SU-DHL-6 (cell line): ENCODE measurements around the gene FLT3LG.
"Not testable (repeated sequence)": the region's sequence is repeated elsewhere in the genome, so short reads cannot be mapped to it uniquely, and the experiment has no call there.

ENCODE experiments used
- EZH2phosphoT487 ChIP-seq: fragments of 200-600 bp; sonication (generic), shearing (Covaris generic); conservative IDR thresholded peaks from 2 replicates; pipeline ENCODE4 v1.6.1; 2018; ENCODE audit warnings: mild to moderate bottlenecking, antibody characterized with exemption, low read length, moderate library complexity, mixed read lengths
- TF ChIP-seq, protein P1 (sequence below): fragments of 200-600 bp; sonication (generic); IDR thresholded peaks from one replicate; pipeline ENCODE4 v1.5.1; 2017; ENCODE audit warnings: antibody characterized with exemption, mild to moderate bottlenecking, low read length, moderate library complexity; ENCODE audit not compliant: insufficient read depth, poor library complexity, severe bottlenecking

- TF ChIP-seq, protein P1, sequence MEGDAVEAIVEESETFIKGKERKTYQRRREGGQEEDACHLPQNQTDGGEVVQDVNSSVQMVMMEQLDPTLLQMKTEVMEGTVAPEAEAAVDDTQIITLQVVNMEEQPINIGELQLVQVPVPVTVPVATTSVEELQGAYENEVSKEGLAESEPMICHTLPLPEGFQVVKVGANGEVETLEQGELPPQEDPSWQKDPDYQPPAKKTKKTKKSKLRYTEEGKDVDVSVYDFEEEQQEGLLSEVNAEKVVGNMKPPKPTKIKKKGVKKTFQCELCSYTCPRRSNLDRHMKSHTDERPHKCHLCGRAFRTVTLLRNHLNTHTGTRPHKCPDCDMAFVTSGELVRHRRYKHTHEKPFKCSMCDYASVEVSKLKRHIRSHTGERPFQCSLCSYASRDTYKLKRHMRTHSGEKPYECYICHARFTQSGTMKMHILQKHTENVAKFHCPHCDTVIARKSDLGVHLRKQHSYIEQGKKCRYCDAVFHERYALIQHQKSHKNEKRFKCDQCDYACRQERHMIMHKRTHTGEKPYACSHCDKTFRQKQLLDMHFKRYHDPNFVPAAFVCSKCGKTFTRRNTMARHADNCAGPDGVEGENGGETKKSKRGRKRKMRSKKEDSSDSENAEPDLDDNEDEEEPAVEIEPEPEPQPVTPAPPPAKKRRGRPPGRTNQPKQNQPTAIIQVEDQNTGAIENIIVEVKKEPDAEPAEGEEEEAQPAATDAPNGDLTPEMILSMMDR = not testable (repeated sequence)
- not testable (repeated sequence) for TF ChIP-seq EZH2phosphoT487
Observed at GRCh38 chr19:49444100-49444700, 29.8 kb upstream of the FLT3LG start.
